GM12865 (cell line): ENCODE results near the gene TACC3.
A peak's percentile ranks its signal among the peaks of the same experiment; 100 is the strongest.

Experiments
- DNase-seq: peaks from one replicate; pipeline ENCODE4 v3.0.0; 2010; ENCODE audit warnings: low read depth
- H3K4me3 ChIP-seq: 2 replicates; pipeline ENCODE4 v1.5.1; 2011; ENCODE audit warnings: mild to moderate bottlenecking, low read depth, low read length, control low read depth
- TF ChIP-seq, protein P1 (sequence below): IDR thresholded peaks from 2 replicates; pipeline ENCODE4 v1.5.1; 2011; ENCODE audit warnings: low read length, control low read depth, low read depth, inconsistent platforms; ENCODE audit not compliant: insufficient read depth; ENCODE audit errors: missing control alignments

TACC3 gene

DNA sequence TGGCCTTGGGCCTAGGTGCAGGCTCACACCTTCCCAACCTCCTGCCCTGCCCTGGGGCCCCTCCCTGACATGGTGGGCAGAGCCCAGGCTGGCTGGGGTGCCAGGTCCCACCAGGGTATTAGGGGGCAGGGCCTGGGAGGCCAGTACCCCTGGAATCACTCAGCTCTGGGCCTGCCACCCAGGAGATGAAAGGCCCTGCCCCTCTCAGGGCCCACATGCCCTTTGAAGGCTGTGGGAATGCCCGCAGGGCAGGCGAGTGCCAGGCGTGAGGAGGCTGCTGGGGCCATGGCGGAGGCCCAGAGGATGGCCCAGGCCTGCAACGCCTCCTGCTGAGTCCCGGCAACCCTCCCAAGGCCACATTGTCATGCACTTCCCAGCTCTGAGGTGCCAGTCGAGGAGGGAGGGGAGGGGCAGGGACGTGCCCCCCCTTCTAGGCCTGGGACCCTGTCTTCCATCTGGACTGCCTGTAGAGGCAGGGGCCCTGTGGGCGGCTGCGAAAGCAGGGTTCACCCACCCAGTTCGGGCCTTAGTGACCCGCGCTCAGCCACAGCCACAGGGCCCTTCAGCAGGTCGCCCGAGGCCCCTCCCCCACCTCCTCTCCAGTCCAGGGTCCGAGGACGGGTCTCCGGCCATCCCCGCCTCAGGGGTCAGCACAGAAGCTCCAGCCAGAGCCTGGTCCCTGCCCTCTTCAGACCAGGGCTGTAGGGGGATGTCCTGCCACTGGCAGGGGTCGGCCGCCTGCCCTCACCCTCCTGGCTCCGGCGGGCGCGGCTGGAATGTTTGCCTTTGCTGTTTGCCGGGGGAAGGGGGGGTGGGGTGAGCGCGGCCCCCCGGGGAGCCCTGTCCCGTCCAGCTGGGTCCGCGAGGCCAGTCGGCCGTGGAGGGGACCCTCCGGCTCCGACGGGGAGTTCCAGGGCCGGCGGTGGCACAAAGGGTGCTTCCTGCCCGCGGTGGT lies 45.1 kb downstream of the TACC3 start:
- DNase-seq = no peak
- no peak overlapping the region for H3K4me3 ChIP-seq
- TF ChIP-seq, protein P1, sequence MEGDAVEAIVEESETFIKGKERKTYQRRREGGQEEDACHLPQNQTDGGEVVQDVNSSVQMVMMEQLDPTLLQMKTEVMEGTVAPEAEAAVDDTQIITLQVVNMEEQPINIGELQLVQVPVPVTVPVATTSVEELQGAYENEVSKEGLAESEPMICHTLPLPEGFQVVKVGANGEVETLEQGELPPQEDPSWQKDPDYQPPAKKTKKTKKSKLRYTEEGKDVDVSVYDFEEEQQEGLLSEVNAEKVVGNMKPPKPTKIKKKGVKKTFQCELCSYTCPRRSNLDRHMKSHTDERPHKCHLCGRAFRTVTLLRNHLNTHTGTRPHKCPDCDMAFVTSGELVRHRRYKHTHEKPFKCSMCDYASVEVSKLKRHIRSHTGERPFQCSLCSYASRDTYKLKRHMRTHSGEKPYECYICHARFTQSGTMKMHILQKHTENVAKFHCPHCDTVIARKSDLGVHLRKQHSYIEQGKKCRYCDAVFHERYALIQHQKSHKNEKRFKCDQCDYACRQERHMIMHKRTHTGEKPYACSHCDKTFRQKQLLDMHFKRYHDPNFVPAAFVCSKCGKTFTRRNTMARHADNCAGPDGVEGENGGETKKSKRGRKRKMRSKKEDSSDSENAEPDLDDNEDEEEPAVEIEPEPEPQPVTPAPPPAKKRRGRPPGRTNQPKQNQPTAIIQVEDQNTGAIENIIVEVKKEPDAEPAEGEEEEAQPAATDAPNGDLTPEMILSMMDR = no peak

DNA sequence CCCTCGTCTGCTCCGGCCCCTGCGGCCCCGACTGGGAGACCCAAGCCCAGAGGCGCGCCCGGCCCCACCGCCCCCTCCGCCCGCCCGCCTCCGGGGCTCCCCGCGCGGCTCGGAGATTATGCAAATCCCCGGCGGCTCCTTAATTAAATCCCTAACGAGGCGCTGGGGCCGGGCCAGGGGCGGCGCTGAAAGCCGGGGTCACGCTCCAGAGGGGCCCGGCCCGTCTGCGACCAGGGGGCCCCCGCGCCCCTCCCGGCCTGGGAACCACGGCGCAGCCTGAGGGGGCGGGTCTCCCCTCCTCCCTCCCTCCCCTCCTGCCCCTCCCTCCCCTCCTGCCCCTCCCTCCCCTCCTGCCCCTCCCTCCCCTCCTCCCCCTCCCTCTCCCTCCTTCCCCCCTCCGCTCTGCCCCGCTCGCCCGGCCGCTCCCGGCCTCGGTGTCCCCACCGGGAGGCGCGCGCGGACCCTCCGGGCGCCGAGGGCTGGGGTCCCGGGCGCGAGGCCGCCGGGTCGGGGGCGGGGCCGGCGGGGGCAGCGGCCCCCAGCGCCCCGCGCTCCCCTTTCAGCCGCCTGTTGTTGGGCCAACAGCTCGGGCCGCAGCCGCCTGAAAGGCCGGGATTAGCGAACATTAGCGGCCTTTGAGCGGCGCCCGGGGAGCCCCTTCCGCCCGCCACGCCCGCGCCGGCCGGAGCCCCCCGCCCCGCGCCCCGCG lies 45.9 kb downstream of the TACC3 start:
- no peak for DNase-seq
- TF ChIP-seq, protein P1 = no peak
- no peak overlapping the region; the same call in 1 of the 2 replicates for H3K4me3 ChIP-seq

DNA sequence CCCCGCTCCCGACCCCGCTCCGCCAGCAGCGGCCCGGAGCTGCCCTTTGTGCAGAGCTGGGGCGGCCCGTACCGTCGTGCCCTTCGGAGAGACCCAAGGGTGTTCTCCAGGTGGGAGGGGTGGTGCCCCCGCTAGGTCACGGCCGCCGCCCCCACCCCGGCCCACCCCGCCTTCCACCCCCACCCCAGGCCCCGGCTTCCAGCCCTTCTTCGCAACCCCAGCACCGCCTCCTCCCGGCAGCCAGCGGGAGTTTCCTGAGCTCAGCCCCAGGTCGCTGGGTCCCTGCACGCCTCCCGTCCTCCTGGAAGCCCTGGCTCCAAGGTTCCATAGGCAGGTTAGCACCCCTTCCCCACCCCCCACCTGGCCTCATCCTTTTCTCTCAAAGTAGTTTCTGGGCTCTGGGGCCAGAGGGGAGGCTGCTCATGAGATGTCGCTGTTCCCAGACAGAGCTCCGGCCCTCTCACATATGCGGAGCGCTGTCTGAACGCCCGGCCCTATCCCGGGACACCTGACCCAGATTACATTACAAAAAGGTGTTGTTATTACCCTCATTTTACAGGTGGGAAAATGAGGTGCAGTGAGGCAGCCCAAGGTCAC lies 46.5 kb downstream of the TACC3 start:
- H3K4me3 ChIP-seq = no peak overlapping the region
- TF ChIP-seq, protein P1 = peak; percentile 16
- DNase-seq = no peak

DNA sequence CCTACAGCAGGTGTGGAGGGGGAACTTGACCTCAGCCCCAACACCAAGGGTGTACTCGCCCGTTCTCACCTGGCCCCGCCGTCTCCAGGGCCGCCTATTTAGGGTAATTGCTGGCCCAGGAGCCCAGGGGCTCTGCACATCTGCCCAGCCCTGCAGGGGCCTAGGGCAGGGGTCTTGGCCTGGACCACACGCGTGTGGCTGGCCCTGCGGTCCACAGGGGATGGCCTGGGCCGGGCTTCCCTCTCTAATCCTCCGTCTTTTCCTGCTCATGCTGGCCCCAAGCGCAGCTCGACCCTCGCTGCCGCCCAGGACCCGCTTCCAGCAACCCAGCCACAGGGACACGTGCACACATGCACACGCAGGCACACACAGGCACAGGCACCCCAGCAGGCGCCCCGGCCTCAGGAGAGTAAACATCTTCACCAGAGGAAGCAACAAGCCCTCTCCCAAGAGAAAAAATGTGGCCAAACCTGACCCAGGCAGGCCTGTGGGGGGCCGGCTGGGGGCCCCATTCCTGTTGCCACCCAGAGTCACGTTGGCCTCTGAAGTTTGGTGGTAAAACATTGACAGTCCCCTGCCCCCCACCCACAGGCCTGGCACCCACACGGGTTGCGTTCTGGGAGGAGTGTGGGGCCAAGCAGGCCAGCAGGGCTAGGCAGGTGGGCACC lies 47.2 kb downstream of the TACC3 start:
- no peak for DNase-seq
- TF ChIP-seq, protein P1 = no peak
- no peak overlapping the region for H3K4me3 ChIP-seq

DNA sequence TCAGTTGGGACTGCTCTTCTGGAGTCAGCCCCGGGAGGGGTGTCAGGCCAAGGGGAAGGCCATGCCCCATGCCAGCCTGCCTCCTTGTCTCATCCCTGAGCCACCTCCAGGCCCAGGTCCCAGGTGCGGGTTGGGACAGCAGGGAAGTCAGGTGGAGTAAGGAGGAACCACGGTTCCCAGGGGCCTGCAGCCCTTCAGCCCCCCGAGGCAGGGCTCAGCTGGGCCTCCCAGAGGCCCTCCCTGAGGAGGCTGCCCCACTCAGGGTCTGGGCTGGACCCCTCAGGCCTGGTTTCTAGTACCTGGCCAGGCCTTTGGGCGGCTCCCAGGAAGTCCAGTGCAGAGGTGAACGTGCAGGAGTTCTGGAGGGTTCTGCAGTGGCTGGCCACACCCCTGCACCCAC lies 48.4 kb downstream of the TACC3 start:
- TF ChIP-seq, protein P1 = no peak
- no peak overlapping the region for H3K4me3 ChIP-seq
- no peak for DNase-seq

DNA sequence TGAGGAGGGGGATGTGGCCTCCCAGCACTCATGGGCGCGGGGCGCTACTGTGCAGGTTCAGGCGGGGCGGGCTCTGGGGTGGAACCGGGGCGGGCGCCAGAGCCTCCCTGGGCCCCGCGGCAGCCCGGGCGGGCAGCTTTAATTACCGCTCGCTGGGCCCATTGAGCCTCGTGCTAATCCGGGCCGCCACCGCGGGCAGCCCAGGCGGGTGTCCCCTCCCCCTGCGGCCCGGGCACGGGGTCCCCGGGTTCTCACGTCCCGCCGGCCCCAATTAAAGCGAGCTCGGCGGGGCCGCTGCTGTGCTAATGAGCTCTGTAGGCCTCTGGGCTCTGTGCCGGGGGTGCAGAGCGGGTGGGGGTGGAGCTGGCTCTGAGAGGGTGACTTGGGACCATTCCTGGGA lies 48.9 kb downstream of the TACC3 start:
- TF ChIP-seq, protein P1 = no peak

More for the DNA sequence above, 48.9 kb downstream of the TACC3 start:
- no peak for DNase-seq
- H3K4me3 ChIP-seq = no peak overlapping the region
